ENCODE data around the gene RELL2. TPM values are rescaled to one million over a fixed set of nuclear protein-coding genes. Genes with fewer than 3 reads are reported as not detected.
"Not testable (repeated sequence)": the region's sequence is repeated elsewhere in the genome, so short reads cannot be mapped to it uniquely, and the experiment has no call there.

The RELL2 gene
- total RNA-seq, 1 experiment from 2014 or later: 12.6 TPM

GRCh38 chr5:141605523-141606277, 31.1 kb upstream of the RELL2 start:
- CTCF ChIA-PET: no interaction called here
- H3K4me3 Mint-ChIP-seq (ENCODE audit: low read depth, unreplicated experiment): no peak overlapping the region
- no TSS peak for BruUV-seq (replicated peaks)
- H3K36me3 Mint-ChIP-seq (ENCODE audit: insufficient read depth, unreplicated experiment): peaks cover 21% of the 10 kb centered on the region
- intact Hi-C loops (cut with micrococcal nuclease; ENCODE audit: unreplicated experiment): loop anchor here (2.0 kb wide), 1 partner anchor 13 kb away; no protein-coding TSS in a partner anchor
- H3K9me3 Mint-ChIP-seq (ENCODE audit: low read depth, unreplicated experiment): no peaks in the 10 kb centered on the region
- no peak for DNase-seq
- H3K27ac Mint-ChIP-seq (ENCODE audit: unreplicated experiment): peak overlapping the region; percentile 22
- no peaks in the 10 kb centered on the region for H3K27me3 Mint-ChIP-seq (ENCODE audit: unreplicated experiment)
- peaks cover 47% of the 10 kb centered on the region for H3K4me1 Mint-ChIP-seq (ENCODE audit: low read depth, unreplicated experiment)
- TF ChIP-seq, protein P1, sequence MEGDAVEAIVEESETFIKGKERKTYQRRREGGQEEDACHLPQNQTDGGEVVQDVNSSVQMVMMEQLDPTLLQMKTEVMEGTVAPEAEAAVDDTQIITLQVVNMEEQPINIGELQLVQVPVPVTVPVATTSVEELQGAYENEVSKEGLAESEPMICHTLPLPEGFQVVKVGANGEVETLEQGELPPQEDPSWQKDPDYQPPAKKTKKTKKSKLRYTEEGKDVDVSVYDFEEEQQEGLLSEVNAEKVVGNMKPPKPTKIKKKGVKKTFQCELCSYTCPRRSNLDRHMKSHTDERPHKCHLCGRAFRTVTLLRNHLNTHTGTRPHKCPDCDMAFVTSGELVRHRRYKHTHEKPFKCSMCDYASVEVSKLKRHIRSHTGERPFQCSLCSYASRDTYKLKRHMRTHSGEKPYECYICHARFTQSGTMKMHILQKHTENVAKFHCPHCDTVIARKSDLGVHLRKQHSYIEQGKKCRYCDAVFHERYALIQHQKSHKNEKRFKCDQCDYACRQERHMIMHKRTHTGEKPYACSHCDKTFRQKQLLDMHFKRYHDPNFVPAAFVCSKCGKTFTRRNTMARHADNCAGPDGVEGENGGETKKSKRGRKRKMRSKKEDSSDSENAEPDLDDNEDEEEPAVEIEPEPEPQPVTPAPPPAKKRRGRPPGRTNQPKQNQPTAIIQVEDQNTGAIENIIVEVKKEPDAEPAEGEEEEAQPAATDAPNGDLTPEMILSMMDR (IDR thresholded peaks at IDR 0.05; ENCODE audit: unreplicated experiment): no peak

- CTCF ChIA-PET: interaction anchor here (0.9 to 1.5 kb wide), 3 partner anchors 16 to 44 kb away, joined by 4 to 6 read pairs (median 5); no protein-coding TSS in a partner anchor
- intact Hi-C loops (cut with micrococcal nuclease; ENCODE audit: unreplicated experiment): no loop called here
- BruUV-seq (replicated peaks): no TSS peak
- peaks cover 25% of the 10 kb centered on the region for H3K36me3 Mint-ChIP-seq (ENCODE audit: insufficient read depth, unreplicated experiment)
- H3K27me3 Mint-ChIP-seq (ENCODE audit: unreplicated experiment): no peaks in the 10 kb centered on the region
- TF ChIP-seq, protein P1 (IDR thresholded peaks at IDR 0.05; ENCODE audit: unreplicated experiment): no peak
- no peak for DNase-seq
- no peak overlapping the region for H3K4me3 Mint-ChIP-seq (ENCODE audit: low read depth, unreplicated experiment)
- peak overlapping the region; percentile 57 for H3K27ac Mint-ChIP-seq (ENCODE audit: unreplicated experiment)
- H3K9me3 Mint-ChIP-seq (ENCODE audit: low read depth, unreplicated experiment): no peaks in the 10 kb centered on the region
- H3K4me1 Mint-ChIP-seq (ENCODE audit: low read depth, unreplicated experiment): peaks cover 62% of the 10 kb centered on the region
Measured at GRCh38 chr5:141608046-141608445, 28.8 kb upstream of the RELL2 start.

DNA sequence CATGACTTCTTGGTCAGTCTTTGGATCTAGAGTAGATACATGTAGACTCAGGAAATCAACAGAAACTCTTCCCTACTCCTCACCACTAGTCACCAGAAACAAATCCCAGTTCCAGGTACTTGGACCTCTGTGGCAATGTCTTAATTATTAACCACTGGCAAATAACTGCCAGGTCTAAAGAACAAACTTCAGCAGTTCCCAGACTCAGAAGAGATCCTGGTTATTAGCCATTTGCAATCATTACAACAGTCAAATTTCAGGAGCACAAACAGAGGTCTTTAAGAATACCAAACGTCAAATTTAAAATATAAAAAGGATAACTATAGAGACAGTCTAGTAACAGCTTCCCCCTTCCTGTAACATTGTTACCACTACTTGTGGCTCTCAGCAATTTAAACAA, 28.2 kb upstream of the RELL2 start:
- TF ChIP-seq, protein P1 (IDR thresholded peaks at IDR 0.05; ENCODE audit: unreplicated experiment): no peak
- intact Hi-C loops (cut with micrococcal nuclease; ENCODE audit: unreplicated experiment): no loop called here
- no peak overlapping the region for H3K4me3 Mint-ChIP-seq (ENCODE audit: low read depth, unreplicated experiment)
- DNase-seq: peak; percentile 19
- no peaks in the 10 kb centered on the region for H3K27me3 Mint-ChIP-seq (ENCODE audit: unreplicated experiment)
- no peaks in the 10 kb centered on the region for H3K9me3 Mint-ChIP-seq (ENCODE audit: low read depth, unreplicated experiment)
- H3K4me1 Mint-ChIP-seq (ENCODE audit: low read depth, unreplicated experiment): peaks cover 67% of the 10 kb centered on the region
- H3K27ac Mint-ChIP-seq (ENCODE audit: unreplicated experiment): peak overlapping the region; percentile 57
- H3K36me3 Mint-ChIP-seq (ENCODE audit: insufficient read depth, unreplicated experiment): peaks cover 25% of the 10 kb centered on the region
- CTCF ChIA-PET: interaction anchor here (0.9 to 1.2 kb wide), 3 partner anchors 10 to 45 kb away, joined by 5 to 7 read pairs (median 6); partner anchors contain the start of gene DIAPH1
- BruUV-seq (replicated peaks): no TSS peak

DNA sequence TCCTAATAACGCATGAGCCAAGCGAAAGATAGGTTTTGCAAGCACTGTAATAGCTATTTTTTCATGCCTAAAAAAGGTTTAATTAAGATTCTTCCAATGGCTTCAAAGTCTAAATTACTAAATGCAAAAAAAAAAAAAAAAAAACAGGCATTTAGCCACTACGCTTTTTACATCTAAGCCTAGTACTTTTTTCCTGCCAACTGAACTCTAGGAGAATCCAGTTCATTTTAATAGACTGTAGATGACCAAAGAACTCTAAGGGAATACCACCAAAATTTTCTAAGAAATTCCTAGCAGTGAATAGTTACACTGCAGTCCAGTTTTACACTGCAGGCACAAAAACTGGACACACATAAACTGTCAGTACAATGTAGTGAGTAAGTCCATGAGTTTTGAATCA, 27.8 kb upstream of the RELL2 start:
- Mint-ChIP-seq H3K27ac (ENCODE audit: unreplicated experiment) (peak overlapping the region; percentile 68), H3K4me1 (ENCODE audit: low read depth, unreplicated experiment) (peaks cover 64% of the 10 kb centered on the region), H3K27me3 (ENCODE audit: unreplicated experiment) (no peaks in the 10 kb centered on the region), H3K36me3 (ENCODE audit: insufficient read depth, unreplicated experiment) (peaks cover 25% of the 10 kb centered on the region), H3K9me3 (ENCODE audit: low read depth, unreplicated experiment) (no peaks in the 10 kb centered on the region), H3K4me3 (ENCODE audit: low read depth, unreplicated experiment) (no peak overlapping the region)
- intact Hi-C loops (cut with micrococcal nuclease; ENCODE audit: unreplicated experiment): no loop called here
- TF ChIP-seq, protein P1 (IDR thresholded peaks at IDR 0.05; ENCODE audit: unreplicated experiment): no peak
- no TSS peak for BruUV-seq (replicated peaks)
- CTCF ChIA-PET: interaction anchor here (0.9 to 1.2 kb wide), 3 partner anchors 10 to 45 kb away, joined by 5 to 7 read pairs (median 6); partner anchors contain the start of gene DIAPH1
- DNase-seq: no peak

DNA sequence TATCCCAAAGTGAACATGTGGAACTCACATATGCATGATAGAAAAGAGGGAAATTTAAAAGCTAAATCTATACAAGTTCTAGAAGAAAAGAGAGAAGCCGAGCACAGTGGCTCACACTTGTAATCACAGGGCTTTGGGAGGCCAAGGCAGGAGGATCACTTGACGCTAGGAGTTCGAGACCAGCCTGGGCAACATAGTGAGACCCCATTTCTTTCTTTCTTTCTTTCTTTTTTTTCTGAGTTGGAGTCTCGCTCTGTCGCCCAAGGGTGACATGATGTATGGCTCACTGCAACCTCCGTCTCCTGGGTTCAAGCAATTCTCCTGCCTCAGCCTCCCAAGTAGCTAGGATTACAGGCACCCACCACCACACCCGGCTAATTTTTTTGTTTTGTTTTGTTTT, 26.9 kb upstream of the RELL2 start:
- Mint-ChIP-seq H3K4me1 (ENCODE audit: low read depth, unreplicated experiment) (peaks cover 56% of the 10 kb centered on the region), H3K27ac (ENCODE audit: unreplicated experiment) (peak overlapping the region; percentile 68), H3K36me3 (ENCODE audit: insufficient read depth, unreplicated experiment) (peaks cover 18% of the 10 kb centered on the region)
- CTCF ChIA-PET; H3K27me3 Mint-ChIP-seq (ENCODE audit: unreplicated experiment); DNase-seq; intact Hi-C loops (cut with micrococcal nuclease; ENCODE audit: unreplicated experiment); H3K9me3 Mint-ChIP-seq (ENCODE audit: low read depth, unreplicated experiment); BruUV-seq (replicated peaks); H3K4me3 Mint-ChIP-seq (ENCODE audit: low read depth, unreplicated experiment): not testable (repeated sequence)
